GM18505 (cell line): ENCODE data around the gene TUSC2.

Experiments used
- ATAC-seq: cut with Tn5 transposase; IDR thresholded peaks from one replicate; pipeline ENCODE4 v1.9.1; 2021; ENCODE audit not compliant: unreplicated experiment
- POLR2A ChIP-seq: IDR thresholded peaks from 4 replicates; pipeline ENCODE4 v1.6.1; 2011; ENCODE audit warnings: borderline replicate concordance; ENCODE audit not compliant: insufficient read depth, insufficient read length; ENCODE audit errors: extremely low read depth

Gene TUSC2, protein sequence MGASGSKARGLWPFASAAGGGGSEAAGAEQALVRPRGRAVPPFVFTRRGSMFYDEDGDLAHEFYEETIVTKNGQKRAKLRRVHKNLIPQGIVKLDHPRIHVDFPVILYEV

DNA sequence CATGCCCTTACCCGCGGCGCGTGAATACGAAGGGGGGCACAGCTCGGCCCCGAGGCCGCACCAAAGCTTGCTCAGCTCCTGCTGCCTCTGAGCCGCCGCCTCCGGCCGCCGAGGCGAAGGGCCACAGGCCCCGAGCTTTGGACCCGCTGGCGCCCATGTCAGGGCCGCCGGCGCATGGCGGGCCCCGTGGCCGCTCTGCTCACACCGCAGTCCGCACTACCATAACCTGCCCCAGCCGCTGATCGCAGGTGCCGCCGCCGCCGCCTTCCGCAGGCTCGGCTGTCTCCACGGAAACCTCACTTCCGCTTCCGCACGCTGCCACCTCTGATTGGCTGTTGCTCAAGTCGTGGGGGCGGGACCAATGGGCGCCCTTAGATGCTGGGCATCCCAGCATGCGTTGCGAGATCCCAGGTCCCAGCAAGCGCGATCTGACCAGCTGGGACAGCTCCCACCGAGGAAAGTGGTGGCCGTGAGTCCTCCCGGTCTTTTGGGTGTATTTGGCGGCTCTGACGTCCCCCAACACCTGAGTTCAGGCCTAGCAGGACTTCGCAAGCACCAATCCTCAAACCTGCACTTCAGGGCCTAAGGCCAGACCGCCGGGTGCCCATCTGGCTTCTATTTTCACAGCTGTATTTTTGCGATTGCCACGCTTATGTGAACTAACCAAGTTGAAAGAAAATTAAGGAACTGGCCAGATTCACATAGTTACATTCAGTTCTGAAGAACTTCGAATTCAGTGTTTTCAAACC, at the start of gene TUSC2:
TSS of gene TUSC2 (minus strand) at position 281 of the 749 bp plus-strand sequence. CDS start at position 157, 124 bp downstream.
- peak; percentile 86 for TF ChIP-seq POLR2A
- ATAC-seq: peak; percentile 65

DNA sequence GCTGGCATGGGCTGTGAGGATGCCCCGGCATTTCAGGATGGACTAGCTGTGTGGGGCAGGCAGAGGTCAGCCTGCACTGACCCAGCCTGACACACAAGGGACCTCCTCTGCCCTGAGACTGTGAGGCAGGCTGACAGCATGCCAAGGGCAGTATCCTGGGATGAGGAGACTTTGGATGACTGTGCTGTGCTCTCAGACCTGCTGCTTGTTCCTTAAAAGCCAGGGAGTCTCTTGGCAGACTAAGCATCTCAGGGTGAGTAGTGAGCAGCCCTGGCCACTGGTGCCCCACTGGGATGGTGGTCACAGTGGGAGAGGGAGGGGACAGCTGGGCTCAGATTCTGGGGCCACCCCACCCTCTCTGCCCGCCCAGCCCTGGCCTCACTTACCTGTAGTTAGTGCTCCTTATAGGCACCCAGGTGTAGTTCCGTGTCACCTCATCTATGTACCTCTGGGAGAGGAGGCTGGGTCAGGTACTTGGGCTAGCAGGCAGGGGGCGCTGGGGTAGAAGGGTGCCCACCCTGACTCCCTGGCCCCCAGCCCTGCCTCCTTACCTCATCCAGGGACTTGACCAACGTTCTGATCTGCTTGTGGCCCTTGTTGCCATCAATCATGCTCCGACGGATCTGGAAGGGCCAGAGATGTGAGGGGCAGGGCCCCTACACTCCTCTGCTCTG, 47.4 kb upstream of the TUSC2 start:
- no peak for ATAC-seq
- no peak for TF ChIP-seq POLR2A

DNA sequence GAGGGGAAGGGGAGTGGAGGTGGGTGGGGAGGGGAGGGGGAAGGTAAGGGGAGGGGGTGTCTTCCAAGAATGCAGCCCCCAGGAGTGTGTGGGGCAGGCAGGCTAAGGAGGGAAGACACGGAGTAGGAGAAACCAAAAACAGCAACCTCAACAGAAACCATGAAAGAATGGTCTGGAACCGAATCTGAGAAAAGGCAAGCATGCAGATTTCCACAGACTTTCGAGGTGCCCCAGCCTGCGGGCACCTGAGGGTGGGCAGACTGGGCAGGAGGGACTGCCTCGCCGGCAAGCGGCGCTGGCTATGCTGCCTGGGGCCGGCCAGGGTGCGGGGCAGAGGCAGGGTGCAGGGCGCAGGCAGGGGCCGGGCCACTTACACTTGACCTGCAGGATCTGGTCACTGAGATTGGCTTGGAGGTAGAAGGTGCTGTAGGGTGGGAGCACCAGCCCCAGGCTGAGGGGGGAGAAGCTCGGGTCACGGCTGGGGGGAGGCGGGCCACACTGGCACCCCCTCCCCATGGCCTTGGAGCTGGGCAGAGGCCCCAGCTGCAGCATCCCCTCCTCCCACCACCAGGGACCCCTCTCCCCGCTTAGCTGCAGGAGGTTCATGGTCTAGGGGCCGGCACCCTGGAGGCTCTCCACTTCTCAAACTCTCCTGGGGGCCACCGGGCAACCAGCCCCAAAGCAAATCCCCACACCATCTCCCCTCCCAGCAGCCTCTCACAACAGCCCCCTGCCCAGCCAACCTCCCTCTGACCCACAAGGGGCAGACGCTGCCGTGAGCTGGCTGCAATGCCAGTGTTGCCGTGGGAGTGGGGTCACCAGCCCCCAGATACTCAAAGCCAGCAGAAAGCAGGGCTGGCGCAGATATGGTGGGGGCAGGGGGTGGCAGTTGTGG, 46.6 kb upstream of the TUSC2 start:
- ATAC-seq: no peak
- no peak for TF ChIP-seq POLR2A

DNA sequence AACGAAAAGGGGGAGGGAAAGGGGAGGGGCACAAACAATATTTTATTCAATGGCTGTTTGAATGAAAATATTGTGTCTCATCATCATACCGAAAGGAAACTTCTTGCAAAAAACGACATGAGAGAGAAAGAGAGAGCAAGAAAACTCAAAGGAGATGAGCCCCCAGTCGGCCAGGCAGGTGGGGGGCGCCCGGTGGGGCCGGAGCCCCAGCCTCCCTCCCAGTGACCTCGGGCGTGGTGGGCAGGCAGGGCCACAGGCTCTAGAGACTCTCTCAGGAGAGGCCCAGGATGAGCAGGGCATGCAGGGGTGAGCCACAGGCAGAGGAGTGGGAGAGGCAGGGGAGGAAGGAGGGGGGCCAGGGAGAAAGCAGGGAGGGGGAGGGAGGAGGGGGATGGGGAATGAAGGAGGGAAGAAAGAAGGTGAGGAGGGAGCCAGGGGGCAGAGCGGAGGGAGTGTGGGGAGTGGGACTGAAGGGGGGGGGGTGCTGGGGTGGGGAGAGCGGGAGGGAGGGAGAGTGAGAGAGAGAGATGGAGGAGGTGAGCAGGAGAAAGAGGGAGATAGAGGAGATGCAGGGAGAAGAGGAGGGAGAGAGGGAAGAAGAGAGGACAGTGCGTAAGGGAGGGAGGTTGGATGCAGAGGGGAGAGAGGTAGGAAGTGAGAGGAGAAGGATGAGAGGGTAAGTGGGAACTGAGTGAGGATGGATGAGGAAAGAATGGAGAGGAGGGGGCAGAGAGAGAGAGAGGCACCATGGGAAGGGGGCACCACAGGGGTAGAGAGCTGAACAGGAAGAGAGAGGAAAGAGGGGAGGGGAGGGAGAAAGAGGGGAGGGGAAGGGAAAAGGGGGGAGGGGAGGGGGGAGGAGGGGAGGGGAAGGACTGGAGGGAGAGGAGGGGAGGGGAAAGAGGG, 45.4 kb upstream of the TUSC2 start:
- TF ChIP-seq POLR2A: no peak

DNA sequence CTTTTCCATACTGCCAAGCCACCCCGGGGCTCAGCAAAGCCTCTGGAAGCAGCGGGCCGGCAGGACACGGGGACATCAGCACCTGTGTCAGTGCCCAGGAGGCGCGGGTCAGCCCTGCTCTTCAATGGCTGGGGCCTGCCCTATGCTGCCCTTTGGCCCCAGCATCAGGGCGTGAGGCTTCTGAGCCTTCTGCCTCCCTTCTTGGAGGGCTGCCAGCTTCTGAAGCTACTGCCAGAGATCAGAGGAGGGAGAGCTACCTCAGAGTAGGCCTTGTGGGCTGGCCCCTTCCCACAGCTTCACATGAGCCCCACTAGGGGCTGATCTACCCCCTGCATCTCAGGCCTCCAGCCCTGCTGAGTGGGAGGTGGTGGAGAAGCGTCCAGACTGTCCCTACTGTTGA, 44.3 kb upstream of the TUSC2 start:
- TF ChIP-seq POLR2A: no peak
- ATAC-seq: no peak

More for the DNA sequence above, 45.4 kb upstream of the TUSC2 start:
- no peak for ATAC-seq

DNA sequence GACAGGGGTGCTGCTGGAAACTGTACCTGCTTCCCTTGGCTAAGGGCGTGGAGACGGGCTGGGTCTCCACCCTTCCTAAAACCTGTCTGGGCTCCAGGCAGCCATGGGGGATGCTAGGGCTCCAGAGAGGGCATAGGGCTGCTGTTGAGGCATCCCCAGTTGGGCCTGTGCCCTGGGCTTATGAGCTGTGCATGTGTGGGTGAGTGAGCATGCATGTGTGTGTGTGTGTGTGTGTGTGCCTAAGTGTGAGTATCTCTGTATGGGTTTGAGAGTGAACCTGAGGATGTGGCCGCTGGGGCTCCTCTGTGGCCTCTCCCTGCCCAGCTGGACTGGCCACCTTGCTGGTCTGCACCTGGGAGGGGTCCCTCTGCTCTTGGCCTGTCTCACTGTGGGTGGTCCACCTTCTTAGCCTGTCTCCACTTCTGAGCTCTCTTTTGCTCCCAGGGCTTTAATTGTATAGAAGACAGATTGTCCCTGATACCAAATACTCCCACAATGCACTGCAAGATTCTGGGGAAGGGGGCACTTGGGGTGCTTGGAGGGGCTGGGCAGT, 43.2 kb upstream of the TUSC2 start:
- no peak for ATAC-seq
- no peak for TF ChIP-seq POLR2A

DNA sequence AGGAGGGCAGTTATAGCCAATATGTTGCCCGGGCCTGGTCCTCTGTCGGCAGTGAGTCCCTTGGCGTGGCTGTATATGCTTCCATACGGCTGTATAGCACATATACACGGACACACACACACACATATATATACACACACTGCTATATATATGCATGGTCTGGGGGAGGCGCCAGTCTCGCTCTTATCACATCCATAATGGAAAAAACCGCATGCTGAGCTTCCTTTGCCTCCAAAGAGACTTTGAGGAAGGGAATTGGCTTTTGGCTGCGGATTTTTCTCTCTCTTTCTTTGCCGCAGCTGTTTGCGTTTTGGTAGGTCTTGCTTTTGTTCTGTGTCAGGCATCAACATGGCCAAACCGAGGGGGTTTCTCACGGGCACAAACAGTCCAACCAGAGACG, 42.6 kb upstream of the TUSC2 start:
- TF ChIP-seq POLR2A: no peak
- ATAC-seq: no peak

DNA sequence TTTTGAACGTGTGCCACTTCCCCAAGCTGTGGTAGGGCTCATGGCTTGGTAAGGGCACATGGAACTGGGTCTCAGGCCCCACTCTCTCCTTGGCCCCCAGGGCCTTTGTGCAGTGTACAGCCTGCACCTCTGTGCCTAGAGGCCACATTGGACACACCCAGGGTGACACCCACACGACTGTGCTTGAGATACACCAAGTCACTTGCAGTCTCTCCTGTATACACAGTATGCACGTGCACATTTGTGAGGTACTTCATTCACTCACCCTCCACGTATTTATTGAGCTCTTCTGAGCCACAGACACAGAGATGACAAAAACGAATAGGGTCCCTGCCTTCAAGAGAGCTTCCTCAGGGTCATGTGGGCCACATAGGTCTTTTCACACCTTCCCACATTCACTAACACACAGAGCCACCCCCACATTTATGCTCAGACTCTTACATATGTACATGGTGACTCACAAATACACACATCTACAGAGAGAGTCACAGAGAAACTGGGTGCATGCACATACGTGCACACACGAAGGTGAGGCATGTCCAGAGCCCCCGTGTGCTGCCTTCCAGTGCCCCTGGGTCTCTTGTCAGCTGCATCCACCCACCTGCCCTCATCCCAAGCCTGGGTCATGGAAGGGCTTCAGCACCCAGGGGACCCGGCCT, 41.1 kb upstream of the TUSC2 start:
- no peak for TF ChIP-seq POLR2A
- ATAC-seq: no peak

DNA sequence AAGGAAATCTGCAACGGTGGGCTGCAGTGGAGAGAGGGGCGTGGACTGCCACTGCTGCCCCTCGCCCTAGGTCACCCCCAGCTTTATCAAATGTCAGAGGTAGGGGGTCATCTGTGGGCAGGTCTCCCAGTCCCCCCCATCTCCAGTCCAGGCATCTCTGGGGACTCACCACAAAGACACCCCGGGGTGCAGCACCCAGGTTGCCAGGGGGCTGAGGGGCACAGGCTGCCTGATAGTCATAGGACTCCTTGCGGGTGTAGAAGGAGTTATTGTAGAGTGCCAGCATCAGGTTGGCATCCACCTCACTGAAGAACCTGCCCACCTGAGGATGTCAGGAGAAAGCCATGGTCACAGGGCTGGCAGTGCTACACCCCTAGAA, 37.8 kb upstream of the TUSC2 start:
- TF ChIP-seq POLR2A: no peak

DNA sequence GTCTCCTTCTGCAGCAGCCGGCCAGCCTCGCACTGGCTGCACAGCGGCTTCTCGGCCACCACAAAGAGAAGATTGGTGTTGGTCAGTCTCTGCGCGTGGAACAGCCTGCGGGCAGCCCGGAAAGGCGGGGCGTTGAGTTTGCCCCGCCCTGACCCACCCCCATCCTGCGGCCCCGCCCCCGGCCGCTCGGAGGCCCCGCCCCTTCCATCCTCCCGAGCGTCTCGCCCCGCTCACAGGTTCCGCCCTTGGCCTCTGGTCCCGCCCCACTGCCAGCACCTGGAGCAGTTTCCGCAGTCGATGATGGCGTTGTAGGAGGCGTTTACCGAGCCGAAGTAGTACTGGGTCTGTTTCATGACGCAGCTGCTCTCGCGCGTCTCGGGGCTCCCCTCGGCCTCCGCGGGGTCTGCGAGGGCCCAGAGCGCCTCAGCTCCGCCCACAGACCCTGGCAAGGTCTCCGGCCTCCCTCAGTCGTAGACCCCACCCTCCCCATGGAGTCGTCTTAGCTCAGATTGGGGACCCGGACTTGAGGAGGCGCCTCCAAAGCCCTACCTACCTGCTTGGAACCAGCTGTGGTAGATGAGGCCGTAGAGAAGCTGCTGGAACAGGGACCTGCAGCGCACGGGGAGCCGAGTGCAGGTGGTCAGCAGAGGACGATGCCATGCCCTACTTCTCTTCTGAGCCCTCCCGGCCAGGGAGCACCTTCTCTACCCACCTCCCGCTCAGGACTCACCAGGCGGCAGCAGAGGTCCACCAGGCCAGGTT, 37.2 kb upstream of the TUSC2 start:
- peak; percentile 31 for TF ChIP-seq POLR2A
- peak; percentile 84 for ATAC-seq

More for the DNA sequence above, 37.8 kb upstream of the TUSC2 start:
- ATAC-seq: no peak

DNA sequence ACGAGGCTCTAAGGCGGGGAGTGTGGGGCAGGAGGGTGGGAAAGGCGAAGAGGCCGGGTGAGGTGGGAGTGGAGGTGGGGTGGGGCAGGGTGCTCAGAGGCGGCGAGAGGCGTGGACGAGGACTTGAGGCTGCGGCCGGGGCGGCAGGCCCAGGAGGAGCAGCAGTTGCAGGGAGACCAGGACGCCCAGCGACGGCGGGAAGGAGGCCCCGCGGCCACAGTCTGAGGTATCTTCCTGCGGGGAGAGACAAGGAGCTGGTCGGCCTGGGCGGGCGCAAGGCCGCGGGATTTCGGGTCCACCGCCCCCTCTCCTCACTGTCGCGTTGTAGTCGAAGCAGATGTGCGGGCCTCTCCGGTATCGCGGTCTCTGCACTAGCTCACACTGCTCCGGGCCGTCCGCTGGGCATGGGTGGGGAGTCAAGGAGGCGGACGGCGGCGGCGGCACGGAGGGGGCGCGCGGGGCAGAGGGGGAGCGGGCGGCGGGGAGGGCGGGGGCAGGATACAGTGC, 36.6 kb upstream of the TUSC2 start:
- no peak for TF ChIP-seq POLR2A
- no peak for ATAC-seq
